CD4-positive, alpha-beta T cell treated with Interleukin-17A for 1 hour (primary cell): Measurements from ENCODE around the gene CCDC107.

ENCODE experiments used
- DNase-seq: peaks from one replicate; pipeline ENCODE4 v3.0.0-alpha.2; 2020

The CCDC107 gene

GRCh38 chr9:35708146-35708545, 50.1 kb downstream of the CCDC107 start:
- DNase-seq = no peak

- no peak for DNase-seq
Observed at GRCh38 chr9:35710818-35711500, 52.9 kb downstream of the CCDC107 start.
